Trophoblast cell (in vitro differentiated cells and primary cell): Measurements from ENCODE around the gene NIP7.
A peak's percentile ranks its signal among the peaks of the same experiment; 100 is the strongest.

Experiments
- DNase-seq, 2 donors: peaks; one replicate each; pipeline ENCODE4 v3.0.0-alpha.2; 2016
- H2AFZ ChIP-seq: 2 replicates; pipeline ENCODE4 v1.6.1; 2013; ENCODE audit warnings: low read length, moderate library complexity, mild to moderate bottlenecking; ENCODE audit not compliant: insufficient read depth, poor library complexity
- H2AK5ac ChIP-seq: 2 replicates; pipeline ENCODE4 v1.6.1; 2013; ENCODE audit warnings: mild to moderate bottlenecking, low read length
- H2BK120ac ChIP-seq: 2 replicates; pipeline ENCODE4 v1.6.1; 2013; ENCODE audit warnings: low read length, mild to moderate bottlenecking, moderate library complexity; ENCODE audit not compliant: insufficient read depth, poor library complexity
- H2BK12ac ChIP-seq: 2 replicates; pipeline ENCODE4 v1.6.1; 2013; ENCODE audit warnings: mild to moderate bottlenecking, low read length, moderate library complexity
- H2BK5ac ChIP-seq: 2 replicates; pipeline ENCODE4 v1.6.1; 2013; ENCODE audit warnings: low read length, low read depth, moderate library complexity, mild to moderate bottlenecking; ENCODE audit not compliant: poor library complexity
- H3K14ac ChIP-seq: 2 replicates; pipeline ENCODE4 v1.6.1; 2013; ENCODE audit warnings: mild to moderate bottlenecking, low read length
- H3K18ac ChIP-seq: 2 replicates; pipeline ENCODE4 v1.6.1; 2013; ENCODE audit warnings: mild to moderate bottlenecking, low read length
- H3K23ac ChIP-seq: 2 replicates; pipeline ENCODE4 v1.6.1; 2013; ENCODE audit warnings: low read length
- H3K27ac ChIP-seq: 2 replicates; pipeline ENCODE4 v1.5.1; 2013; ENCODE audit warnings: low read depth, mild to moderate bottlenecking, inconsistent platforms, low read length, moderate library complexity
- H3K27me3 ChIP-seq: 2 replicates; pipeline ENCODE4 v1.6.1; 2013; ENCODE audit warnings: inconsistent platforms, mild to moderate bottlenecking, low read length, moderate library complexity; ENCODE audit not compliant: insufficient read depth
- H3K36me3 ChIP-seq, 2 experiments: 1 replicate in 1 of 2; 2 replicates in 1 of 2; pipeline ENCODE4 v1.6.1; 2013; ENCODE audit warnings: low read length in 2 of 2, mild to moderate bottlenecking in 2 of 2, moderate library complexity in 1 of 2; ENCODE audit not compliant: insufficient read depth in 2 of 2, control insufficient read depth in 1 of 2
- H3K4ac ChIP-seq: 2 replicates; pipeline ENCODE4 v1.6.1; 2013; ENCODE audit warnings: low read depth, mild to moderate bottlenecking, low read length, moderate library complexity
- H3K4me1 ChIP-seq, 2 experiments: 1 replicate in 1 of 2; 2 replicates in 1 of 2; pipeline ENCODE4 v1.6.1; 2013; ENCODE audit warnings: low read length in 2 of 2, mild to moderate bottlenecking in 2 of 2, moderate library complexity in 1 of 2; ENCODE audit not compliant: insufficient read depth in 2 of 2, control insufficient read depth in 1 of 2
- H3K4me2 ChIP-seq: 2 replicates; pipeline ENCODE4 v1.6.1; 2013; ENCODE audit warnings: inconsistent platforms, mild to moderate bottlenecking, low read length, moderate library complexity
- H3K4me3 ChIP-seq: 2 replicates; pipeline ENCODE4 v1.5.1; 2013; ENCODE audit warnings: mild to moderate bottlenecking, low read depth, low read length, inconsistent platforms
- H3K79me1 ChIP-seq: one replicate; pipeline ENCODE4 v1.6.1; 2013; ENCODE audit warnings: low read length
- H3K79me2 ChIP-seq: 2 replicates; pipeline ENCODE4 v1.6.1; 2013; ENCODE audit warnings: low read length, mild to moderate bottlenecking; ENCODE audit not compliant: control insufficient read depth, insufficient read depth, poor library complexity
- H3K9ac ChIP-seq: 2 replicates; pipeline ENCODE4 v1.6.1; 2013; ENCODE audit warnings: mild to moderate bottlenecking, low read length
- H3K9me3 ChIP-seq: 2 replicates; pipeline ENCODE4 v1.6.1; 2013; ENCODE audit warnings: low read depth, mild to moderate bottlenecking, control low read depth, inconsistent platforms, low read length; ENCODE audit not compliant: insufficient read depth
- H4K12ac ChIP-seq: 2 replicates; pipeline ENCODE4 v1.6.1; 2013; ENCODE audit warnings: low read depth, mild to moderate bottlenecking, low read length, moderate library complexity
- H4K8ac ChIP-seq: 2 replicates; pipeline ENCODE4 v1.6.1; 2013; ENCODE audit warnings: low read depth, mild to moderate bottlenecking, low read length, moderate library complexity
- H4K91ac ChIP-seq: one replicate; pipeline ENCODE4 v1.6.1; 2013; ENCODE audit warnings: low read depth, mild to moderate bottlenecking, low read length, moderate library complexity
- WGBS: extraction: QIAGEN DNeasy Blood & Tissue Kit; methylation state at CpG from one replicate; pipeline ENCODE4 v1.1.7; 2013; ENCODE audit warnings: missing lambda C conversion rate; ENCODE audit not compliant: insufficient read length, insufficient coverage; ENCODE audit errors: extremely low coverage; 5-methylcytosine and 5-hydroxymethylcytosine counted together

NIP7 gene

GRCh38 chr16:69318911-69319289 lies 20.7 kb upstream of the NIP7 start:
- no peaks in the 10 kb centered on the region for H3K4me1 ChIP-seq
- DNase-seq, result no peak
- H3K4ac ChIP-seq, result no peak overlapping the region
- H3K36me3 ChIP-seq, result peaks cover 84 to 87% of the 10 kb centered on the region in 2 experiments
- no peak overlapping the region for H3K18ac ChIP-seq
- no peak overlapping the region for H2AK5ac ChIP-seq
- no peak overlapping the region for H4K8ac ChIP-seq
- H3K79me1 ChIP-seq, result no peaks in the 10 kb centered on the region
- H3K9ac ChIP-seq, result no peak overlapping the region
- no peak overlapping the region for H3K27ac ChIP-seq
- no peaks in the 10 kb centered on the region for H3K27me3 ChIP-seq
- no peak overlapping the region for H3K4me2 ChIP-seq
- no peak overlapping the region for H3K23ac ChIP-seq
- no peak overlapping the region for H4K12ac ChIP-seq
- no peak overlapping the region for H2BK12ac ChIP-seq
- no peak overlapping the region for H2BK120ac ChIP-seq
- H3K79me2 ChIP-seq, result no peaks in the 10 kb centered on the region
- WGBS, result no CpG with 5 or more reads among the region's 10 CpGs
- H2BK5ac ChIP-seq, result no peak overlapping the region
- no peak overlapping the region for H4K91ac ChIP-seq
- no peak overlapping the region for H3K4me3 ChIP-seq
- no peaks in the 10 kb centered on the region for H3K9me3 ChIP-seq
- no peak overlapping the region for H2AFZ ChIP-seq
- H3K14ac ChIP-seq, result no peak overlapping the region

- Histone ChIP-seq H3K9ac (no peak overlapping the region), H3K27ac (no peak overlapping the region), H3K14ac (no peak overlapping the region), H3K36me3 (peaks cover 86 to 88% of the 10 kb centered on the region in 2 experiments), H4K8ac (no peak overlapping the region), H3K4ac (no peak overlapping the region), H3K27me3 (no peaks in the 10 kb centered on the region), H3K4me3 (no peak overlapping the region), H2BK5ac (no peak overlapping the region), H4K91ac (no peak overlapping the region), H3K4me1 (peaks cover 0 to 2% of the 10 kb centered on the region in 2 experiments), H4K12ac (no peak overlapping the region), H3K9me3 (no peaks in the 10 kb centered on the region), H3K18ac (no peak overlapping the region), H2AFZ (no peak overlapping the region), H3K79me2 (no peaks in the 10 kb centered on the region), H3K79me1 (no peaks in the 10 kb centered on the region), H2BK12ac (no peak overlapping the region), H2AK5ac (no peak overlapping the region), H3K23ac (no peak overlapping the region), H3K4me2 (no peak overlapping the region), H2BK120ac (no peak overlapping the region)
- DNase-seq, result no peak
- WGBS, result no CpG with 5 or more reads among the region's 9 CpGs
These were observed 20.2 kb upstream of the NIP7 start for GRCh38 chr16:69319381-69319780.

GRCh38 chr16:69319826-69320739 lies 19.5 kb upstream of the NIP7 start:
- WGBS, result no CpG with 5 or more reads among the region's 30 CpGs
- H3K23ac ChIP-seq, result no peak overlapping the region
- H3K36me3 ChIP-seq, result peaks cover 90% of the 10 kb centered on the region in 2 experiments
- H3K4me3 ChIP-seq, result peak overlapping the region; percentile 54
- H3K79me1 ChIP-seq, result no peaks in the 10 kb centered on the region
- no peak overlapping the region for H3K4ac ChIP-seq
- no peak overlapping the region for H4K12ac ChIP-seq
- H3K27ac ChIP-seq, result no peak overlapping the region
- peaks cover 0 to 2% of the 10 kb centered on the region in 2 experiments for H3K4me1 ChIP-seq
- no peaks in the 10 kb centered on the region for H3K9me3 ChIP-seq
- DNase-seq, result no peak
- H3K27me3 ChIP-seq, result no peaks in the 10 kb centered on the region
- no peaks in the 10 kb centered on the region for H3K79me2 ChIP-seq
- no peak overlapping the region for H4K8ac ChIP-seq
- no peak overlapping the region for H2BK5ac ChIP-seq
- no peak overlapping the region for H2BK120ac ChIP-seq
- no peak overlapping the region for H3K18ac ChIP-seq
- H2AK5ac ChIP-seq, result no peak overlapping the region
- H2BK12ac ChIP-seq, result no peak overlapping the region
- no peak overlapping the region for H3K14ac ChIP-seq
- H4K91ac ChIP-seq, result no peak overlapping the region
- H2AFZ ChIP-seq, result no peak overlapping the region
- H3K9ac ChIP-seq, result no peak overlapping the region
- H3K4me2 ChIP-seq, result no peak overlapping the region

- H3K18ac ChIP-seq, result no peak overlapping the region
- no peak overlapping the region for H3K14ac ChIP-seq
- peaks cover under 1% of the 10 kb centered on the region for H3K79me2 ChIP-seq
- H3K9me3 ChIP-seq, result no peaks in the 10 kb centered on the region
- H2BK12ac ChIP-seq, result no peak overlapping the region
- H3K4me2 ChIP-seq, result no peak overlapping the region
- peaks cover 89% of the 10 kb centered on the region in 2 experiments for H3K36me3 ChIP-seq
- no peak overlapping the region for H2BK120ac ChIP-seq
- H3K27me3 ChIP-seq, result no peaks in the 10 kb centered on the region
- no peak for DNase-seq
- H4K8ac ChIP-seq, result no peak overlapping the region
- H4K12ac ChIP-seq, result no peak overlapping the region
- no peak overlapping the region for H3K4me3 ChIP-seq
- H3K23ac ChIP-seq, result no peak overlapping the region
- H3K27ac ChIP-seq, result no peak overlapping the region
- no peak overlapping the region for H3K4ac ChIP-seq
- no peaks in the 10 kb centered on the region for H3K79me1 ChIP-seq
- no CpG with 5 or more reads among the region's 13 CpGs for WGBS
- no peak overlapping the region for H2AFZ ChIP-seq
- H3K9ac ChIP-seq, result no peak overlapping the region
- H4K91ac ChIP-seq, result no peak overlapping the region
- H2AK5ac ChIP-seq, result no peak overlapping the region
- H2BK5ac ChIP-seq, result no peak overlapping the region
- H3K4me1 ChIP-seq, result peaks cover 0 to 2% of the 10 kb centered on the region in 2 experiments
These were observed 18.9 kb upstream of the NIP7 start for GRCh38 chr16:69320740-69321073.
